H9 (cell line): ENCODE data around the gene FAXDC2. TPM values are rescaled to one million over a fixed set of nuclear protein-coding genes. Genes with fewer than 3 reads are reported as not detected.

Experiments used
- DNase-seq: peaks from one replicate; pipeline ENCODE4 v3.0.0-alpha.2; 2017
- H2AFZ ChIP-seq: one replicate; pipeline ENCODE4 v1.6.1; 2013; ENCODE audit warnings: mild to moderate bottlenecking, low read length, control low read depth, moderate library complexity
- H2AK5ac ChIP-seq: 2 replicates; pipeline ENCODE4 v1.6.1; 2013; ENCODE audit warnings: low read length, control low read depth, mixed read lengths; ENCODE audit not compliant: insufficient read length
- H2BK120ac ChIP-seq: one replicate; pipeline ENCODE4 v1.6.1; 2013; ENCODE audit warnings: low read depth, mild to moderate bottlenecking, low read length, control low read depth, inconsistent platforms; ENCODE audit not compliant: poor library complexity, severe bottlenecking
- H2BK12ac ChIP-seq: 2 replicates; pipeline ENCODE4 v1.6.1; 2013; ENCODE audit warnings: low read length, control low read depth, mixed read lengths, low read depth; ENCODE audit not compliant: insufficient read length
- H2BK15ac ChIP-seq: 2 replicates; pipeline ENCODE4 v1.6.1; 2013; ENCODE audit warnings: low read depth, low read length, control low read depth
- H2BK20ac ChIP-seq: one replicate; pipeline ENCODE4 v1.6.1; 2013; ENCODE audit warnings: low read depth, mild to moderate bottlenecking, low read length, control low read depth, inconsistent platforms; ENCODE audit not compliant: poor library complexity, severe bottlenecking
- H2BK5ac ChIP-seq: 2 replicates; pipeline ENCODE4 v1.6.1; 2013; ENCODE audit warnings: low read length, control low read depth, mixed read lengths; ENCODE audit not compliant: insufficient read length
- H3K14ac ChIP-seq: 2 replicates; pipeline ENCODE4 v1.6.1; 2013; ENCODE audit warnings: low read length, control low read depth; ENCODE audit not compliant: insufficient read depth
- H3K18ac ChIP-seq: 2 replicates; pipeline ENCODE4 v1.6.1; 2013; ENCODE audit warnings: low read depth, mild to moderate bottlenecking, mixed read lengths, low read length, control low read depth; ENCODE audit not compliant: insufficient read length
- H3K23ac ChIP-seq: 2 replicates; pipeline ENCODE4 v1.6.1; 2013; ENCODE audit warnings: low read length, control low read depth, mixed read lengths, low read depth; ENCODE audit not compliant: insufficient read length
- H3K23me2 ChIP-seq: 2 replicates; pipeline ENCODE4 v1.6.1; 2013; ENCODE audit warnings: low read depth, mild to moderate bottlenecking, mixed read lengths, low read length, control low read depth; ENCODE audit not compliant: insufficient read length, poor library complexity, severe bottlenecking
- H3K27ac ChIP-seq: 2 replicates; pipeline ENCODE4 v1.5.1; 2013; ENCODE audit warnings: low read length, control low read depth, mixed read lengths, low read depth; ENCODE audit not compliant: insufficient read length
- H3K27me3 ChIP-seq: 2 replicates; pipeline ENCODE4 v1.6.1; 2013; ENCODE audit warnings: low read length, control low read depth, inconsistent platforms; ENCODE audit not compliant: insufficient read depth
- H3K4ac ChIP-seq: 2 replicates; pipeline ENCODE4 v1.6.1; 2013; ENCODE audit warnings: low read depth, mild to moderate bottlenecking, control low read depth, inconsistent platforms, low read length, moderate library complexity
- H3K4me1 ChIP-seq: 2 replicates; pipeline ENCODE4 v1.6.1; 2013; ENCODE audit warnings: low read length, control low read depth, inconsistent platforms; ENCODE audit not compliant: insufficient read depth
- H3K4me2 ChIP-seq: 2 replicates; pipeline ENCODE4 v1.6.1; 2013; ENCODE audit warnings: low read length, control low read depth, mixed read lengths; ENCODE audit not compliant: insufficient read length, insufficient read depth
- H3K56ac ChIP-seq: 2 replicates; pipeline ENCODE4 v1.6.1; 2013; ENCODE audit warnings: low read depth, mild to moderate bottlenecking, mixed read lengths, low read length, control low read depth; ENCODE audit not compliant: insufficient read length
- H3K79me1 ChIP-seq: 2 replicates; pipeline ENCODE4 v1.6.1; 2013; ENCODE audit warnings: low read depth, mild to moderate bottlenecking, moderate library complexity, low read length, control low read depth, inconsistent platforms; ENCODE audit not compliant: insufficient read depth, poor library complexity, severe bottlenecking
- H3K79me2 ChIP-seq: 2 replicates; pipeline ENCODE4 v1.6.1; 2013; ENCODE audit warnings: low read length, control low read depth, inconsistent platforms; ENCODE audit not compliant: insufficient read depth
- H3K9ac ChIP-seq: 2 replicates; pipeline ENCODE4 v1.6.1; 2013; ENCODE audit warnings: low read length, control low read depth, mixed read lengths; ENCODE audit not compliant: insufficient read length; ENCODE audit errors: extremely low read depth
- H3K9me3 ChIP-seq: one replicate; pipeline ENCODE4 v1.6.1; 2013; ENCODE audit warnings: low read depth, low read length, inconsistent platforms; ENCODE audit not compliant: control insufficient read depth
- H3T11ph ChIP-seq: one replicate; pipeline ENCODE4 v1.6.1; 2013; ENCODE audit warnings: mild to moderate bottlenecking, low read length, control low read depth, inconsistent platforms
- H4K20me1 ChIP-seq: one replicate; pipeline ENCODE4 v1.6.1; 2013; ENCODE audit not compliant: control insufficient read depth, insufficient read length, insufficient read depth
- H4K5ac ChIP-seq: 2 replicates; pipeline ENCODE4 v1.6.1; 2013; ENCODE audit warnings: low read depth, mild to moderate bottlenecking, mixed read lengths, low read length, control low read depth; ENCODE audit not compliant: insufficient read length
- H4K8ac ChIP-seq: replicated peaks from 2 replicates; pipeline ENCODE4 v1.6.1; 2013; ENCODE audit warnings: low read length, control low read depth, mixed read lengths, low read depth; ENCODE audit not compliant: insufficient read length
- H4K91ac ChIP-seq: 2 replicates; pipeline ENCODE4 v1.6.1; 2013; ENCODE audit warnings: low read depth, mild to moderate bottlenecking, moderate library complexity, mixed read lengths, low read length, control low read depth; ENCODE audit not compliant: insufficient read length
- H3K27ac Mint-ChIP-seq, 3 experiments: 2 replicates in 2 of 3; 3 replicates in 1 of 3; pipeline ENCODE4 v1.8.0; 2020 to 2021; ENCODE audit warnings: mixed read lengths in 3 of 3, mild to moderate bottlenecking in 1 of 3, moderate library complexity in 1 of 3
- H3K27me3 Mint-ChIP-seq: 2 replicates; pipeline ENCODE4 v1.8.0; 2021; ENCODE audit warnings: low read depth, mild to moderate bottlenecking, moderate library complexity, mixed read lengths
- H3K36me3 Mint-ChIP-seq, 3 experiments: 2 replicates in 2 of 3; 3 replicates in 1 of 3; pipeline ENCODE4 v1.8.0; 2020 to 2021; ENCODE audit warnings: low read depth in 3 of 3, mixed read lengths in 3 of 3; ENCODE audit not compliant: insufficient read depth in 1 of 3
- H3K4me1 Mint-ChIP-seq, 2 experiments: 2 replicates each; pipeline ENCODE4 v1.8.0; 2020; ENCODE audit warnings: mixed read lengths in 2 of 2
- H3K4me3 Mint-ChIP-seq, 2 experiments: 2 replicates in 1 of 2; 3 replicates in 1 of 2; pipeline ENCODE4 v1.8.0; 2020 to 2021; ENCODE audit warnings: mild to moderate bottlenecking in 2 of 2, mixed read lengths in 2 of 2, moderate library complexity in 1 of 2
- H3K9me3 Mint-ChIP-seq, 2 experiments: 2 replicates in 1 of 2; 3 replicates in 1 of 2; pipeline ENCODE4 v1.8.0; 2020; ENCODE audit warnings: mild to moderate bottlenecking in 2 of 2, mixed read lengths in 2 of 2, moderate library complexity in 1 of 2
- WGBS: extraction: QIAGEN DNeasy Blood & Tissue Kit; methylation state at CpG from one replicate; pipeline ENCODE4 v1.1.7; 2013; ENCODE audit warnings: missing lambda C conversion rate, low lambda C conversion rate, mixed read lengths; ENCODE audit not compliant: insufficient read length; ENCODE audit errors: extremely low coverage; 5-methylcytosine and 5-hydroxymethylcytosine counted together
- total RNA-seq: library from RNA; stranded (reverse); gene quantifications from 2 replicates; pipeline ENCODE4 v1.2.1, GENCODE V29; 2021
- TF ChIP-seq, protein P1 (sequence below): fragments of 200-600 bp; sonication (generic); conservative IDR thresholded peaks from 3 replicates; pipeline ENCODE4 v1.8.0; 2021; ENCODE audit warnings: antibody characterized with exemption, mild to moderate bottlenecking

Gene FAXDC2
- total RNA-seq, 1 experiment from 2014 or later: 3.0 TPM

DNA sequence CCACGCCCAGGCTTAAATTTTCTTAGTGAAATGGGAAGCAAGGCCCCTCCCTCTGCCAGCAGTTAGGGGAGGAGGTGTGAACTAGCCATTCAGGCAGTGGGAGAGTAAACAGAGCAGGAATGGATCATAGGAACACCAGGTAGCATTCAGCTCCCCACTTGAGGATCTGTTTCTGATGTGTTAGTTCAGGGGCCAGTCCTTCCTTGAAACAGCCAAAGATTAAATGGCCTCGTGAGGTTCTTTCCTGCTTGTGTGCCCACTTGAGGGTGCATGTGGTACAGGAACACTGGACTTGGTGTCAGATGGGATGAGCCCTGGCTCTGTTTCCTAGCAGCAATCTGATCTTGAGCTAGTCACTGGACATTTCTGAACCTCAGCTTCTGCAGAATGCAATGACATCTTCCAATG is 21.2 kb downstream of the FAXDC2 start:
- Histone ChIP-seq H3K23ac (no peak overlapping the region), H2BK5ac (no peak overlapping the region), H2AK5ac (no peak overlapping the region), H3K4ac (no peak overlapping the region), H3K56ac (no peak overlapping the region), H3K79me1 (no peaks in the 10 kb centered on the region), H3K23me2 (no peaks in the 10 kb centered on the region), H2BK15ac (no peak overlapping the region), H3K4me1 (no peaks in the 10 kb centered on the region), H2BK120ac (no peak overlapping the region), H2BK20ac (no peak overlapping the region), H3K27me3 (no peaks in the 10 kb centered on the region), H3K14ac (no peak overlapping the region), H4K91ac (no peak overlapping the region), H3T11ph (no peak overlapping the region), H4K5ac (no peak overlapping the region), H2BK12ac (no peak overlapping the region), H3K4me2 (no peak overlapping the region), H3K9ac (no peak overlapping the region), H3K27ac (no peak overlapping the region), H3K18ac (no peak overlapping the region), H3K79me2 (no peaks in the 10 kb centered on the region), H4K20me1 (no peaks in the 10 kb centered on the region), H2AFZ (no peak overlapping the region), H3K9me3 (no peaks in the 10 kb centered on the region), H4K8ac (no peak overlapping the region)
- Mint-ChIP-seq H3K27ac (peak overlapping the region in 1 of 3 experiments; percentile 48; a peak in 1 of 7 replicates), H3K9me3 (no peaks in the 10 kb centered on the region; a peak in 1 of 5 replicates), H3K36me3 (peaks cover 2 to 43% (median 31%) of the 10 kb centered on the region in 3 experiments; a peak in 5 of 7 replicates), H3K4me1 (no peaks in the 10 kb centered on the region), H3K4me3 (no peak overlapping the region), H3K27me3 (no peaks in the 10 kb centered on the region)
- TF ChIP-seq, protein P1, sequence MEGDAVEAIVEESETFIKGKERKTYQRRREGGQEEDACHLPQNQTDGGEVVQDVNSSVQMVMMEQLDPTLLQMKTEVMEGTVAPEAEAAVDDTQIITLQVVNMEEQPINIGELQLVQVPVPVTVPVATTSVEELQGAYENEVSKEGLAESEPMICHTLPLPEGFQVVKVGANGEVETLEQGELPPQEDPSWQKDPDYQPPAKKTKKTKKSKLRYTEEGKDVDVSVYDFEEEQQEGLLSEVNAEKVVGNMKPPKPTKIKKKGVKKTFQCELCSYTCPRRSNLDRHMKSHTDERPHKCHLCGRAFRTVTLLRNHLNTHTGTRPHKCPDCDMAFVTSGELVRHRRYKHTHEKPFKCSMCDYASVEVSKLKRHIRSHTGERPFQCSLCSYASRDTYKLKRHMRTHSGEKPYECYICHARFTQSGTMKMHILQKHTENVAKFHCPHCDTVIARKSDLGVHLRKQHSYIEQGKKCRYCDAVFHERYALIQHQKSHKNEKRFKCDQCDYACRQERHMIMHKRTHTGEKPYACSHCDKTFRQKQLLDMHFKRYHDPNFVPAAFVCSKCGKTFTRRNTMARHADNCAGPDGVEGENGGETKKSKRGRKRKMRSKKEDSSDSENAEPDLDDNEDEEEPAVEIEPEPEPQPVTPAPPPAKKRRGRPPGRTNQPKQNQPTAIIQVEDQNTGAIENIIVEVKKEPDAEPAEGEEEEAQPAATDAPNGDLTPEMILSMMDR: no peak
- DNase-seq: no peak
- WGBS: no CpG with 5 or more reads among the region's 2 CpGs
